Liver (tissue), 9 donors: Measurements from ENCODE around the gene PRPF6. TPM values are rescaled to one million over a fixed set of nuclear protein-coding genes. Genes with fewer than 3 reads are reported as not detected.
"Not testable (repeated sequence)": the region's sequence is repeated elsewhere in the genome, so short reads cannot be mapped to it uniquely, and the experiment has no call there.

Experiments
- DNase-seq: peaks from one replicate; pipeline ENCODE4 v3.0.0-alpha.2; 2017; ENCODE audit warnings: low spot score
- H3K27ac ChIP-seq, 2 donors: one replicate each; pipeline ENCODE4 v1.7.0; 2013; ENCODE audit warnings: inconsistent platforms in 2 of 2, low read length in 2 of 2, control low read depth in 1 of 2, low read depth in 1 of 2, mild to moderate bottlenecking in 1 of 2
- H3K27me3 ChIP-seq, 4 donors: one replicate each; pipeline versions ENCODE4 v1.6.1 to v1.7.0; 2013; ENCODE audit warnings: low read length in 3 of 4, inconsistent platforms in 1 of 4, mild to moderate bottlenecking in 1 of 4, moderate library complexity in 1 of 4; ENCODE audit not compliant: control insufficient read depth in 4 of 4, insufficient read depth in 4 of 4
- H3K36me3 ChIP-seq, 4 donors: one replicate each; pipeline versions ENCODE4 v1.6.1 to v1.7.0; 2013; ENCODE audit warnings: low read length in 3 of 4, mild to moderate bottlenecking in 3 of 4, low read depth in 1 of 4, moderate library complexity in 1 of 4; ENCODE audit not compliant: control insufficient read depth in 4 of 4, insufficient read depth in 3 of 4
- H3K4me1 ChIP-seq, 4 donors: one replicate each; pipeline versions ENCODE4 v1.6.1 to v1.7.0; 2013; ENCODE audit warnings: low read length in 3 of 4, mild to moderate bottlenecking in 3 of 4, moderate library complexity in 1 of 4; ENCODE audit not compliant: control insufficient read depth in 4 of 4, insufficient read depth in 4 of 4
- H3K4me3 ChIP-seq, 3 donors: one replicate each; pipeline versions ENCODE4 v1.6.1 to v1.7.0; 2013; ENCODE audit warnings: low read length in 3 of 3, control low read depth in 1 of 3, low read depth in 1 of 3, mild to moderate bottlenecking in 1 of 3
- H3K9ac ChIP-seq, 2 donors: one replicate each; pipeline ENCODE4 v1.7.0; 2013; ENCODE audit warnings: low read length in 2 of 2, mild to moderate bottlenecking in 2 of 2, moderate library complexity in 2 of 2, control low read depth in 1 of 2, low read depth in 1 of 2
- H3K9me3 ChIP-seq, 4 donors: one replicate each; pipeline versions ENCODE4 v1.6.1 to v1.7.0; 2013; ENCODE audit warnings: low read length in 3 of 4; ENCODE audit not compliant: control insufficient read depth in 4 of 4
- CTCF ChIP-seq: fragments of 150-350 bp; IDR thresholded peaks from 2 replicates; pipeline ENCODE4 v1.5.1; 2017; ENCODE audit warnings: improper control_type of control experiment, low read depth, low read length; ENCODE audit not compliant: missing input control
- EGR1 ChIP-seq, 2 donors: IDR thresholded peaks; 2 replicates each; pipeline ENCODE4 v1.6.1; 2016 to 2018; ENCODE audit warnings: antibody characterized with exemption in 2 of 2, low read depth in 2 of 2
- FOXA1 ChIP-seq: IDR thresholded peaks from 2 replicates; pipeline ENCODE4 v1.6.1; 2016; ENCODE audit warnings: antibody characterized with exemption
- GABPA ChIP-seq, 2 donors: IDR thresholded peaks in 1 of 2; conservative IDR thresholded peaks in 1 of 2; 2 replicates each; pipeline ENCODE4 v1.6.1; 2016; ENCODE audit warnings: antibody characterized with exemption in 2 of 2, mild to moderate bottlenecking in 1 of 2, moderate library complexity in 1 of 2
- HNF4A ChIP-seq, 2 donors: conservative IDR thresholded peaks; 2 replicates each; pipeline ENCODE4 v1.6.1; 2016; ENCODE audit warnings: antibody characterized with exemption in 2 of 2, mild to moderate bottlenecking in 2 of 2
- NR2F2 ChIP-seq: IDR thresholded peaks from 2 replicates; pipeline ENCODE4 v1.6.1; 2016; ENCODE audit warnings: antibody characterized with exemption
- RAD21 ChIP-seq, 2 donors: IDR thresholded peaks; 2 replicates each; pipeline ENCODE4 v1.6.1; 2016; ENCODE audit warnings: antibody characterized with exemption in 2 of 2, mild to moderate bottlenecking in 2 of 2
- RXRA ChIP-seq, 2 donors: IDR thresholded peaks; 2 replicates each; pipeline ENCODE4 v1.6.1; 2017 to 2018; ENCODE audit warnings: antibody characterized with exemption in 2 of 2, mild to moderate bottlenecking in 1 of 2
- SP1 ChIP-seq: IDR thresholded peaks from 2 replicates; pipeline ENCODE4 v1.6.1; 2018; ENCODE audit warnings: antibody characterized with exemption, mild to moderate bottlenecking
- YY1 ChIP-seq: IDR thresholded peaks from 2 replicates; pipeline ENCODE4 v1.6.1; 2016; ENCODE audit warnings: antibody characterized with exemption, mild to moderate bottlenecking
- WGBS: extraction: QIAGEN DNeasy Blood & Tissue Kit; methylation state at CpG from one replicate; pipeline ENCODE4 v1.1.7; 2013; 5-methylcytosine and 5-hydroxymethylcytosine counted together
- polyA plus RNA-seq, 2 donors: library from polyadenylated mRNA; stranded (reverse) in 1 of 2; unstranded in 1 of 2; fragments of 200-250 nt in 1 of 2; fragments of >200 nt in 1 of 2; fragmentation: Nextera tagmentation in 1 of 2; extraction: Ambion mirVana in 1 of 2; gene quantifications; one replicate each; pipeline versions ENCODE4 v1.2.1 to v1.2.3, GENCODE V29; 2013 to 2015
- total RNA-seq, 2 donors: library from RNA; depleted of rRNA; stranded (reverse); fragments of >200 nt; gene quantifications; one replicate each; pipeline ENCODE4 v1.2.3, GENCODE V29; 2014
- TF ChIP-seq, protein P1 (sequence below): IDR thresholded peaks from 2 replicates; pipeline ENCODE4 v1.6.1; 2016; ENCODE audit warnings: antibody characterized with exemption
- TF ChIP-seq, protein P2 (sequence below): IDR thresholded peaks from 2 replicates; pipeline ENCODE4 v1.6.1; 2016; ENCODE audit warnings: antibody characterized with exemption, mild to moderate bottlenecking
- donor health status: healthy.
- donor health status: healthy.
- donor health status: healthy.
- donor health status: healthy.
- donor health status: healthy.

The PRPF6 gene
- total and polyA plus RNA-seq, 4 donors: 16.3 to 24.9 (median 23.1) TPM

DNA sequence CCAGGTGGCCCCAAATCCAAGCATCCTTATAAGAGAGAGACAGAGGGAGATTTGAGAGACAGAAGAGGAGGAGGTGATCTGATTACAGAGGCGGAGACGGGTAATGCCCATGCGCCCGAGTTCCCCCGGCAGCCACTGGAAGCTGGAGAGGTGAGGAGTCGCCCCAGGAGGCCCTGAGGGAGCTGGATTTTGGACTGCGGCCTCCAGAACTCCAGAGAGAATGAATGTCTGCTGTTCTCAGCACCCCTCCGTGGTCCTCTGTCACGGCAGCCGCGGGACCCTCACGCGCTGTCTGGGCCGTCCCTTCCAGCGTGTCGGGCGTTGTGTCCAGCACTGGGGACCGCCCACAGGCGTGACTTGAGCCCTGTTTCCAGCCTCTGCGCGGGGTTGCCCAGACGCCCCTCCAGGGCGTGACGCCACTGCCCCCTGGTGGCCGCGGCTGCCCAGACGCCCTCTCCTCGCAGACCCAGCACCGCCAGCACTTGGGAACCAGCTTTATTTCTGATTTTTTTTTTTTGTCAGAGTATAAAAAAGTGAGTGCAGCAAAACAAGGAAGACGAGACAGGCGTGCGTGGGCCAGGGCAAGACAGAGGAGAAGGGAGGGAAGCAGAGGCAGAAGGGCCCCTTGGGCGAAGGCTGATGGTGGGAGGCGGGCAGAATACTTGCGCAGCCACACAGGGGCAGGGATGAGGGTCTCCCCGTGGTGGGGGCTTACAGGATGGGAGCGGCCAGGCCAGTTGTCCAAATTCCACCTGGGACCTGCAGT is 7.1 kb upstream of the PRPF6 start:
- H3K36me3 ChIP-seq: no peaks in the 10 kb centered on the region
- WGBS: 12% methylated on average over 37 of the region's 37 CpGs
- H3K27me3 ChIP-seq: no peaks in the 10 kb centered on the region
- peak overlapping the region in 1 of 2 donors; percentile 28 for H3K9ac ChIP-seq
- no peaks in the 10 kb centered on the region for H3K9me3 ChIP-seq
- H3K4me3 ChIP-seq: peak overlapping the region in 2 of 3 donors; percentile 30 to 40
- TF ChIP-seq, protein P1, sequence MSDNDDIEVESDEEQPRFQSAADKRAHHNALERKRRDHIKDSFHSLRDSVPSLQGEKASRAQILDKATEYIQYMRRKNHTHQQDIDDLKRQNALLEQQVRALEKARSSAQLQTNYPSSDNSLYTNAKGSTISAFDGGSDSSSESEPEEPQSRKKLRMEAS: peak; percentile 25
- TF ChIP-seq EGR1 (IDR thresholded peaks at IDR 0.05; ENCODE audit: low read depth in 2 of 2) (peak in 1 of 2 donors; percentile 14), NR2F2 (no peak), SP1 (no peak), RAD21 (IDR thresholded peaks at IDR 0.05) (peak; percentile 94 to 97), HNF4A (conservative IDR thresholded peaks at IDR 0.05) (peak in 1 of 2 donors; percentile 16), CTCF (peak; percentile 97), GABPA (IDR thresholded peaks at IDR 0.05 in 1 of 2, conservative IDR thresholded peaks at IDR 0.05 in 1 of 2) (no peak), FOXA1 (no peak)
- TF ChIP-seq, protein P2, sequence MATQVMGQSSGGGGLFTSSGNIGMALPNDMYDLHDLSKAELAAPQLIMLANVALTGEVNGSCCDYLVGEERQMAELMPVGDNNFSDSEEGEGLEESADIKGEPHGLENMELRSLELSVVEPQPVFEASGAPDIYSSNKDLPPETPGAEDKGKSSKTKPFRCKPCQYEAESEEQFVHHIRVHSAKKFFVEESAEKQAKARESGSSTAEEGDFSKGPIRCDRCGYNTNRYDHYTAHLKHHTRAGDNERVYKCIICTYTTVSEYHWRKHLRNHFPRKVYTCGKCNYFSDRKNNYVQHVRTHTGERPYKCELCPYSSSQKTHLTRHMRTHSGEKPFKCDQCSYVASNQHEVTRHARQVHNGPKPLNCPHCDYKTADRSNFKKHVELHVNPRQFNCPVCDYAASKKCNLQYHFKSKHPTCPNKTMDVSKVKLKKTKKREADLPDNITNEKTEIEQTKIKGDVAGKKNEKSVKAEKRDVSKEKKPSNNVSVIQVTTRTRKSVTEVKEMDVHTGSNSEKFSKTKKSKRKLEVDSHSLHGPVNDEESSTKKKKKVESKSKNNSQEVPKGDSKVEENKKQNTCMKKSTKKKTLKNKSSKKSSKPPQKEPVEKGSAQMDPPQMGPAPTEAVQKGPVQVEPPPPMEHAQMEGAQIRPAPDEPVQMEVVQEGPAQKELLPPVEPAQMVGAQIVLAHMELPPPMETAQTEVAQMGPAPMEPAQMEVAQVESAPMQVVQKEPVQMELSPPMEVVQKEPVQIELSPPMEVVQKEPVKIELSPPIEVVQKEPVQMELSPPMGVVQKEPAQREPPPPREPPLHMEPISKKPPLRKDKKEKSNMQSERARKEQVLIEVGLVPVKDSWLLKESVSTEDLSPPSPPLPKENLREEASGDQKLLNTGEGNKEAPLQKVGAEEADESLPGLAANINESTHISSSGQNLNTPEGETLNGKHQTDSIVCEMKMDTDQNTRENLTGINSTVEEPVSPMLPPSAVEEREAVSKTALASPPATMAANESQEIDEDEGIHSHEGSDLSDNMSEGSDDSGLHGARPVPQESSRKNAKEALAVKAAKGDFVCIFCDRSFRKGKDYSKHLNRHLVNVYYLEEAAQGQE: peak; percentile 31
- peak; percentile 88 for DNase-seq
- H3K27ac ChIP-seq: peak overlapping the region; percentile 65 to 66
- H3K4me1 ChIP-seq: peaks cover 13 to 56% (median 36%) of the 10 kb centered on the region in 4 donors

DNA sequence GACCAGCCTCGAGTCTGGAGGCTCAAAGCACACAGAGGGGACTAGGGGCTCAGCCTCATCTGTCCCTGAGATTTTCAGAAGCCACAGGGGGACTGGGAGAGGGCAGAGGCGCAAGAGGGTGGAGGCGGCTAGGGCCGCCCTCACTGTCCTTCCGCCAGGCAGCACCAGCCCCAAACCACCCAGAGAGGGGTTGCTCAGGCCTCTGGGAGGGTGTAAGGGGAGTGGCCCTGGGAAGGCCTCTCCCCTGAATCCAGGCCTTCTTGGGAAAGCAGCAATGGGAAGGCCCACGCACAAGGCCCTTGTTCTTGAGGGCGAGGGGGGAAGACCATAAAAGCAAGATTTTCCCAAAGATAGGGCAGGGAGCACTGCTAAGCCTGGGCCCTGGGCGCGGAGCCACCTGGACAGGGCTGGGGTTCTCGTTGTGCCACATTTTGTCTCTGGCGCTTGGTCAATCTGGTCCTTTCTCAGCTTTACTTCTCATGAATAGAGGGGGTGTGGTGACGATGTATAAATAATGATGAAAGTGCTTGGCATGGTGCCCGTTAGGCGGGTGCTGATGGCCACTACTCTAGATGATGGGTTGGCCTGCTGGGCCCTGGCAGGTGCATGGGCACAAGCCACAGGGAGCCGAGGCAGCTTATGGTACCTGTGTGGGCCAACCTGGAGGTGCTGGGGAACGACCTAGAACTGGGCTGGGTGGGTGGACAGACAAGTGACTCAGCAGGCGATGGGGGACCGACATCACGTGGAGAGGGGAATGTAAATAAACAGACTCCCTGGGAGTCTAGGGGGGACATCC is 6.3 kb upstream of the PRPF6 start:
- TF ChIP-seq HNF4A (conservative IDR thresholded peaks at IDR 0.05) (peak in 1 of 2 donors; percentile 22), RXRA (IDR thresholded peaks at IDR 0.05) (peak in 1 of 2 donors; percentile 37), RAD21 (IDR thresholded peaks at IDR 0.05) (no peak), YY1 (peak; percentile 20), GABPA (IDR thresholded peaks at IDR 0.05 in 1 of 2, conservative IDR thresholded peaks at IDR 0.05 in 1 of 2) (peak in 1 of 2 donors; percentile 25)
- TF ChIP-seq, protein P1: no peak
- WGBS: 64% methylated on average over 19 of the region's 19 CpGs
- no peaks in the 10 kb centered on the region for H3K36me3 ChIP-seq
- no peaks in the 10 kb centered on the region for H3K9me3 ChIP-seq
- H3K27me3 ChIP-seq: no peaks in the 10 kb centered on the region
- H3K9ac ChIP-seq: peak overlapping the region in 1 of 2 donors; percentile 28
- no peak overlapping the region for H3K27ac ChIP-seq
- H3K4me3 ChIP-seq: no peak overlapping the region
- no peak for DNase-seq
- peaks cover 13 to 56% (median 36%) of the 10 kb centered on the region in 4 donors for H3K4me1 ChIP-seq

GRCh38 chr20:63976511-63976910 is 4.4 kb upstream of the PRPF6 start:
- not testable (repeated sequence) for H3K9ac ChIP-seq, DNase-seq, H3K4me3 ChIP-seq, H3K36me3 ChIP-seq, H3K27ac ChIP-seq, H3K9me3 ChIP-seq, H3K27me3 ChIP-seq
- WGBS: 90% methylated on average over 7 of the region's 7 CpGs
- H3K4me1 ChIP-seq: peaks cover 17 to 61% (median 39%) of the 10 kb centered on the region in 4 donors
